ENCODE measurements around the gene LDB2. TPM values are rescaled to one million over a fixed set of nuclear protein-coding genes. Genes with fewer than 3 reads are reported as not detected.

The LDB2 gene
- total and polyA plus RNA-seq, 2 donors (not counting 1 experiment from before 2014, with no cell fraction given), result not detected

GRCh38 chr4:16545656-16546055 lies 352.8 kb downstream of the LDB2 start:
- Mint-ChIP-seq H3K27me3 (no peaks in the 10 kb centered on the region), H3K27ac (no peak overlapping the region), H3K4me3 (no peak overlapping the region), H3K4me1 (no peaks in the 10 kb centered on the region), H3K9me3 (ENCODE audit: insufficient read depth) (peaks cover 2% of the 10 kb centered on the region)
- H3K9ac ChIP-seq (ENCODE audit: low read length), result no peak overlapping the region
- no peaks in the 10 kb centered on the region for H3K4me1 ChIP-seq (ENCODE audit: control insufficient read depth in 2 of 2, insufficient read depth in 2 of 2, low read length in 2 of 2)
- no peaks in the 10 kb centered on the region for H3K36me3 ChIP-seq (replicated peaks in 1 of 2; ENCODE audit: control extremely low read depth in 1 of 2, control insufficient read depth in 1 of 2, extremely low read depth in 1 of 2, insufficient read depth in 2 of 2, low read length in 1 of 2)
- ChIA-PET POLR2A (no interaction called here), CTCF (no interaction called here)
- H3K79me2 ChIP-seq (ENCODE audit: control insufficient read depth, insufficient read depth, low read length), result no peaks in the 10 kb centered on the region
- no peak overlapping the region for H2AFZ ChIP-seq (ENCODE audit: insufficient read depth, low read depth, low read length, poor library complexity, severe bottlenecking)
- no peaks in the 10 kb centered on the region for H4K20me1 ChIP-seq (ENCODE audit: control insufficient read depth, insufficient read depth, low read length, poor library complexity, severe bottlenecking)
- no peaks in the 10 kb centered on the region for H3K9me3 ChIP-seq (ENCODE audit: control extremely low read depth in 1 of 3, control insufficient read depth in 2 of 3, insufficient read depth in 1 of 3, low read length in 2 of 3)
- no peak for ATAC-seq (ENCODE audit: low read depth)
- DNase-seq, result no peak
- H3K4me2 ChIP-seq (replicated peaks; ENCODE audit: low read depth, low read length, poor library complexity, severe bottlenecking), result no peak overlapping the region
- H3K27me3 ChIP-seq (replicated peaks in 1 of 4; ENCODE audit: control extremely low read depth in 1 of 4, control insufficient read depth in 3 of 4, insufficient read depth in 4 of 4, low read length in 3 of 4), result no peaks in the 10 kb centered on the region
- WGBS (ENCODE audit: insufficient coverage), result 80% methylated on average over 5 of the region's 7 CpGs
- H3K27ac ChIP-seq (ENCODE audit: low read length in 2 of 2), result no peak overlapping the region
- no peak overlapping the region for H3K4me3 ChIP-seq (ENCODE audit: control extremely low read depth in 1 of 5, extremely low read depth in 1 of 5, insufficient read depth in 1 of 5, low read depth in 2 of 5, low read length in 4 of 5)
- TF ChIP-seq CTCF (IDR thresholded peaks at IDR 0.05), result no peak
- TF ChIP-seq EZH2 (IDR thresholded peaks at IDR 0.05; ENCODE audit: borderline replicate concordance, insufficient read depth, low read depth, low read length, poor library complexity, severe bottlenecking), result no peak
- intact Hi-C loops (cut with micrococcal nuclease), result no loop called here

- Histone ChIP-seq H3K27me3 (replicated peaks in 1 of 4; ENCODE audit: control extremely low read depth in 1 of 4, control insufficient read depth in 3 of 4, insufficient read depth in 4 of 4, low read length in 3 of 4) (no peaks in the 10 kb centered on the region), H3K36me3 (replicated peaks in 1 of 2; ENCODE audit: control extremely low read depth in 1 of 2, control insufficient read depth in 1 of 2, extremely low read depth in 1 of 2, insufficient read depth in 2 of 2, low read length in 1 of 2) (no peaks in the 10 kb centered on the region), H3K9ac (ENCODE audit: low read length) (no peak overlapping the region), H2AFZ (ENCODE audit: insufficient read depth, low read depth, low read length, poor library complexity, severe bottlenecking) (no peak overlapping the region), H3K27ac (ENCODE audit: low read length in 2 of 2) (no peak overlapping the region), H3K4me1 (ENCODE audit: control insufficient read depth in 2 of 2, insufficient read depth in 2 of 2, low read length in 2 of 2) (no peaks in the 10 kb centered on the region), H4K20me1 (ENCODE audit: control insufficient read depth, insufficient read depth, low read length, poor library complexity, severe bottlenecking) (no peaks in the 10 kb centered on the region), H3K9me3 (ENCODE audit: control extremely low read depth in 1 of 3, control insufficient read depth in 2 of 3, insufficient read depth in 1 of 3, low read length in 2 of 3) (no peaks in the 10 kb centered on the region), H3K79me2 (ENCODE audit: control insufficient read depth, insufficient read depth, low read length) (no peaks in the 10 kb centered on the region), H3K4me3 (ENCODE audit: control extremely low read depth in 1 of 5, extremely low read depth in 1 of 5, insufficient read depth in 1 of 5, low read depth in 2 of 5, low read length in 4 of 5) (no peak overlapping the region), H3K4me2 (replicated peaks; ENCODE audit: low read depth, low read length, poor library complexity, severe bottlenecking) (no peak overlapping the region)
- Mint-ChIP-seq H3K27ac (no peak overlapping the region), H3K4me3 (no peak overlapping the region), H3K4me1 (no peaks in the 10 kb centered on the region), H3K27me3 (no peaks in the 10 kb centered on the region), H3K9me3 (ENCODE audit: insufficient read depth) (peaks cover 2% of the 10 kb centered on the region)
- ATAC-seq (ENCODE audit: low read depth) (no peak), DNase-seq (no peak)
- no peak for TF ChIP-seq CTCF (IDR thresholded peaks at IDR 0.05)
- no peak for TF ChIP-seq EZH2 (IDR thresholded peaks at IDR 0.05; ENCODE audit: borderline replicate concordance, insufficient read depth, low read depth, low read length, poor library complexity, severe bottlenecking)
- intact Hi-C loops (cut with micrococcal nuclease), result no loop called here
- POLR2A ChIA-PET, result no interaction called here
- CTCF ChIA-PET, result no interaction called here
- WGBS (ENCODE audit: insufficient coverage), result 77% methylated on average over 5 of the region's 6 CpGs
Measured at GRCh38 chr4:16544869-16545268, 353.6 kb downstream of the LDB2 start.
